Stimulated activated CD8-positive, alpha-beta memory T cell treated with anti-CD3 and anti-CD28 coated beads, Interleukin-15, amount 100 ng/mL, for 48 hours (primary cell): ENCODE measurements around the gene RBM27.
"Not testable (repeated sequence)": the region's sequence is repeated elsewhere in the genome, so short reads cannot be mapped to it uniquely, and the experiment has no call there.

Source experiments
- DNase-seq, 2 donors: peaks; one replicate each; pipeline ENCODE4 v3.0.0-alpha.2; 2020; ENCODE audit warnings: low read depth in 2 of 2

Gene RBM27

GRCh38 chr5:146208916-146209522 is 5.6 kb downstream of the RBM27 start:
- no peak for DNase-seq

- no peak for DNase-seq
These were observed 6.3 kb downstream of the RBM27 start for GRCh38 chr5:146209714-146210113.

GRCh38 chr5:146210810-146211209 is 7.4 kb downstream of the RBM27 start:
- not testable (repeated sequence) for DNase-seq

- no peak for DNase-seq
These were observed 9.9 kb downstream of the RBM27 start for GRCh38 chr5:146213210-146213826.

GRCh38 chr5:146214881-146215280 is 11.5 kb downstream of the RBM27 start:
- not testable (repeated sequence) for DNase-seq

GRCh38 chr5:146218168-146218567 is 14.8 kb downstream of the RBM27 start:
- DNase-seq, result no peak

GRCh38 chr5:146219243-146219642 is 15.8 kb downstream of the RBM27 start:
- DNase-seq, result no peak

GRCh38 chr5:146221234-146221633 is 17.8 kb downstream of the RBM27 start:
- DNase-seq, result no peak

- no peak for DNase-seq
These were observed 18.6 kb downstream of the RBM27 start for GRCh38 chr5:146222005-146222404.

- DNase-seq, result no peak
These were observed 19.8 kb downstream of the RBM27 start for GRCh38 chr5:146223179-146223578.

- DNase-seq, result no peak
These were observed 25.8 kb downstream of the RBM27 start for GRCh38 chr5:146229222-146229621.

GRCh38 chr5:146232223-146232622 is 28.8 kb downstream of the RBM27 start:
- DNase-seq, result no peak

GRCh38 chr5:146233441-146233840 is 30.0 kb downstream of the RBM27 start:
- DNase-seq, result no peak

- no peak for DNase-seq
These were observed 35.6 kb downstream of the RBM27 start for GRCh38 chr5:146238973-146239372.

GRCh38 chr5:146240951-146241350 is 37.5 kb downstream of the RBM27 start:
- DNase-seq, result no peak

GRCh38 chr5:146243247-146243646 is 39.8 kb downstream of the RBM27 start:
- DNase-seq, result no peak

GRCh38 chr5:146248561-146248960 is 45.2 kb downstream of the RBM27 start:
- DNase-seq, result no peak

- no peak for DNase-seq
These were observed 46.4 kb downstream of the RBM27 start for GRCh38 chr5:146249801-146250200.
